ENCODE data around the gene POC1A. TPM values are rescaled to one million over a fixed set of nuclear protein-coding genes. Genes with fewer than 3 reads are reported as not detected.

The POC1A gene
- total and polyA plus RNA-seq, 7 donors = 0.66 to 15.8 (median 1.7) TPM

DNA sequence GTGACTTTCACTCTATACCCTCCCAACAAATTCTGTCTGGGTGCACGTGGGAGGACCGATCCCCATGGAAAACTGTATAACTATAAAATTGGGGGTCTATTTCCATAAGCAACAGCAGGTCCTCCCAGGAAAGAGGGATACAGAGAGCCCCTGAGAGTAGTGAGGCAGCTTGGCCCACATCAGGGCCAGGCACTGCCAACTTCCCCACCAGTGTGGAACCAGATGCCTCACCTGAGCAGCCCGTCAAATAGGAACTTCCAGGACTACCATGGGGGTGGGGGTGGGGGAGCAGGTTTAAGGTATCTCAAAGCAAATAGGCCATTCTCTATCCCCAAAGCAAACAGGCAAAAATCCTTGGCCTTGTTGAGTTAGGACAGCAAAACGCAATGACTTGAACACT is 64.5 kb downstream of the POC1A start:
- H3K36me3 ChIP-seq = no peaks in the 10 kb centered on the region
- TF ChIP-seq POLR2AphosphoS5 (IDR thresholded peaks at IDR 0.05) = no peak
- TF ChIP-seq POLR2A (IDR thresholded peaks at IDR 0.05) = no peak
- TF ChIP-seq, protein P1, sequence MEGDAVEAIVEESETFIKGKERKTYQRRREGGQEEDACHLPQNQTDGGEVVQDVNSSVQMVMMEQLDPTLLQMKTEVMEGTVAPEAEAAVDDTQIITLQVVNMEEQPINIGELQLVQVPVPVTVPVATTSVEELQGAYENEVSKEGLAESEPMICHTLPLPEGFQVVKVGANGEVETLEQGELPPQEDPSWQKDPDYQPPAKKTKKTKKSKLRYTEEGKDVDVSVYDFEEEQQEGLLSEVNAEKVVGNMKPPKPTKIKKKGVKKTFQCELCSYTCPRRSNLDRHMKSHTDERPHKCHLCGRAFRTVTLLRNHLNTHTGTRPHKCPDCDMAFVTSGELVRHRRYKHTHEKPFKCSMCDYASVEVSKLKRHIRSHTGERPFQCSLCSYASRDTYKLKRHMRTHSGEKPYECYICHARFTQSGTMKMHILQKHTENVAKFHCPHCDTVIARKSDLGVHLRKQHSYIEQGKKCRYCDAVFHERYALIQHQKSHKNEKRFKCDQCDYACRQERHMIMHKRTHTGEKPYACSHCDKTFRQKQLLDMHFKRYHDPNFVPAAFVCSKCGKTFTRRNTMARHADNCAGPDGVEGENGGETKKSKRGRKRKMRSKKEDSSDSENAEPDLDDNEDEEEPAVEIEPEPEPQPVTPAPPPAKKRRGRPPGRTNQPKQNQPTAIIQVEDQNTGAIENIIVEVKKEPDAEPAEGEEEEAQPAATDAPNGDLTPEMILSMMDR (IDR thresholded peaks at IDR 0.05) = no peak
- no peak for TF ChIP-seq EP300 (IDR thresholded peaks at IDR 0.05)
- H3K9me3 ChIP-seq = no peaks in the 10 kb centered on the region
- intact Hi-C loops (cut with DNase I) = no loop called here
- H3K27ac ChIP-seq = peak overlapping the region in 3 of 4 donors; percentile 3 to 68 (median 45)
- peaks cover 0 to 22% (median 16%) of the 10 kb centered on the region in 4 donors for H3K4me1 ChIP-seq
- no peaks in the 10 kb centered on the region for H3K27me3 ChIP-seq
- 93% methylated on average over 4 of the region's 4 CpGs for WGBS, 2 donors
- DNase-seq = no peak
- H3K4me3 ChIP-seq = no peak overlapping the region

DNA sequence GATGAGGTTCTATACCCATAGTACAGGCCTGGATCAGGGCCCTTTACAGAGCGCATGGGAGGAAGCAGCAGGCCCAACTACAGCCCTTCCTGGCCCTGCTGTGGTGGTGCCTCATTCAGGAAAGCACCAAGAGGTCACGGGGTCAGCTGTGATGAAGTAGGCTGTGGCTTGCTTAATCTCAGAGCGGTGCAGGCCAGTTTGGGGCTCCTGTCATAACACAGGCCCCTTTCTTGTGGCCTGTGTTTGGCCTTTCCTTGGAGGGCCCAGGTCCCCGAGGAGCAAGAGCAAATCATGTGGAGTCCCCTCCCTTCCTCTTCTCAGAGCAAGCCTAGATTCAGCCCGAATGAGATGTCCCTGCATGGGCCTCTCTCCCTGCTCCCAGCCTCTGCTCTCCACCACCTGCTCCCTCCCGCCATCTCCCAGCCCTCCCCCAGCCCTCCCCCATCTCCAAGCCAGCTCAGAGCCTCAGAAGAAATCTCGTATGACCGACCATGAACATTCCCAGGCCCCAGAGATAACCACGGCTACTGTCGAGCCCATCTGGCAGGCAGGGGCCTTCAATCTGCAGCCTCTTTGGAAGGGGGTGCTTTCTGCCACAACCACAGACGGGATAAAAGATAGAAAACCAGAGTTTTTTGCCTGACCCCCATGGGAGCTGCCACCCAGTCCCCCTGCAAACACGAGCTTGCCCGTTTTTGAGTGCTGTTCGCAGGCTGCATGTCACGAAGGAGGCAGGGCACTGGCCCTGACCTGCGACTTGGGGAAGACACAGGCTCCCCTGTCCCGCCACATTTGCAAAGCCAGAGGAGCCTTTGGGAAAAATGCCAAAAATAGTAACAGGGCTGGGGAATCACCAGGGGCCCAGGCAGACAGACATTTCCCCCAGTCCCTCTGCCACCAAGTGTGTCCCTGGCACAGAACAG is 65.5 kb downstream of the POC1A start:
- H3K4me3 ChIP-seq = no peak overlapping the region
- WGBS, 2 donors = 84 to 92% methylated on average over 17 of the region's 17 CpGs
- DNase-seq = no peak
- H3K4me1 ChIP-seq = peaks cover 0 to 22% (median 16%) of the 10 kb centered on the region in 4 donors
- no peaks in the 10 kb centered on the region for H3K36me3 ChIP-seq
- H3K27ac ChIP-seq = peak overlapping the region in 1 of 4 donors; percentile 45
- intact Hi-C loops (cut with DNase I) = no loop called here
- H3K27me3 ChIP-seq = no peaks in the 10 kb centered on the region
- TF ChIP-seq POLR2A (IDR thresholded peaks at IDR 0.05) (no peak), EP300 (IDR thresholded peaks at IDR 0.05) (no peak), POLR2AphosphoS5 (IDR thresholded peaks at IDR 0.05) (no peak)
- TF ChIP-seq, protein P1 (IDR thresholded peaks at IDR 0.05) = no peak
- H3K9me3 ChIP-seq = no peaks in the 10 kb centered on the region

DNA sequence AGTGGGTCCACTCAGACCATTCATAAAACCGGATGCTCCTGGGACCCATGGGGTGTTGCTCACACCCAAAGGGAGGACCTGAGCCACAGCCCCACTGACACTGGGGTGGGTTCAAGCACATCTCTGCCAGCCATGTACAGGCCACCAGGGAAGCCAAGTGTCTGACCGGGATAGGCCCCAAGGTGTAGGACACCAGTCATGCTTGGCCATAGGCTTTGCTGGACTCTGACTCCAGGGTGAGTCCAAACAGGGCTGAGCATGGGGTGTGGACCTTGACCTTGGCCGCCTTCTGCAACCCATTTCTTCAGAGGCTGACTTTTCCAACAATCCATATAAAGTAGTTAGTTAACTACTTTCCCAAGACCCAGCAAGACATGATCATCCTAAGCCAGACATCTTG is 66.5 kb downstream of the POC1A start:
- Histone ChIP-seq H3K4me3 (no peak overlapping the region), H3K9me3 (no peaks in the 10 kb centered on the region), H3K36me3 (no peaks in the 10 kb centered on the region), H3K27me3 (no peaks in the 10 kb centered on the region), H3K4me1 (peaks cover 0 to 22% (median 16%) of the 10 kb centered on the region in 4 donors), H3K27ac (no peak overlapping the region)
- intact Hi-C loops (cut with DNase I) = no loop called here
- DNase-seq = no peak
- WGBS, 2 donors = 95 to 98% methylated on average over 3 of the region's 3 CpGs
- TF ChIP-seq POLR2A (IDR thresholded peaks at IDR 0.05) = no peak

DNA sequence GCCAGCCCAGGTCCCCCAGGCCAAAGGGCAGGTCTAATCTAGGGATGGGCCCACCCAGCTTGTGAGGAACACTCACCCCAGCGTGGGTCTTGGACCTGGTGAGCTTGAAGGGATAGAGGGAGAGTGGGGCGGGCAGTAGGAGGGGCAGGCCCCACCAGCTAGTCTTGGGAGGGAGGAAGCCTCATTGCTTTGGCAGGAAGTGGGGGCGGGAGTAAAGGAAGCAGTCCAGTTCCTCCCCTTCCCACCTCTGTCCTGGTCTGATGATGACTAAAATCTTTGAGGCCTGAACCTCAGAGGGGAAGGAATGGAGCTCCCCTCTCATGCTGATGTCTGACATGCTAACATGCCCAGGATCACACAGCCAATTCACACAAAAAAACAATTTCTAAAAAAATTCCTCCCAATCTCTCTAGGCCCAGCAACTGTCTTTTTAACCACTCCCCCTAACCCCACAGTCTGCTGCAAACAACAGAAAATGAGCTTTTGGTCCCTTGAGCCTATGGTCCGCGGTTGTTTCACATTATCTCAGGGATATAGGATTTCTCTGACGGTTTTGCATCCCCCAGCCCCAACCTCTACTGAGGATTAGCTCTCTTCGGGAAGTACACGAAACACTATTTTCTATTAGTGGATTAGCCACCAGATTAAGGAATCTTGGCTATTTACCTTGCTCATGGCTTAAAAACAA is 67.1 kb downstream of the POC1A start:
- no peak for TF ChIP-seq POLR2AphosphoS5 (IDR thresholded peaks at IDR 0.05)
- no peak for TF ChIP-seq EP300 (IDR thresholded peaks at IDR 0.05)
- TF ChIP-seq, protein P1 (IDR thresholded peaks at IDR 0.05) = no peak
- TF ChIP-seq POLR2A (IDR thresholded peaks at IDR 0.05) = no peak
- Histone ChIP-seq H3K27me3 (no peaks in the 10 kb centered on the region), H3K4me3 (no peak overlapping the region), H3K27ac (no peak overlapping the region), H3K4me1 (peaks cover 0 to 22% (median 16%) of the 10 kb centered on the region in 4 donors), H3K9me3 (no peaks in the 10 kb centered on the region), H3K36me3 (no peaks in the 10 kb centered on the region)
- intact Hi-C loops (cut with DNase I) = no loop called here
- DNase-seq = no peak
- 81 to 92% methylated on average over 8 of the region's 8 CpGs for WGBS, 2 donors

DNA sequence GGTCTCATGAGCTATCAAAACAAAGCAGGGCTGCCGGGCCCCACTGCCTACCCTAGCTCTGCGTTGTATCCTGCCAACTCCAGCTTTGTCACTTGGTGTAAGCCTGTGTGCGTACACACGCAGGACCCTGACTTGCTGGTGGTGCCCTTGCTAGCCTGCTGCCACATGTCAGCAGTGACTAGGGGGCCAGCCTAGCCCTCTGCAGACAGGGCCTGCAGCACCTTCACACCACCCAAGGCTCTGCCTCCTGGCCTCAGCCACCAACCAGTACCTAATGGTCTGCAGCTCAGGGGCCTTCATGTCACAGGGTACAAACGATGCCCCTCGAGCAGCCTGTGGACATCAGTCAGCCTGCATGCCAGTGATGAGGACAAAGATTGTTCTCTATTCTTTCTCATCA is 67.8 kb downstream of the POC1A start:
- TF ChIP-seq, protein P1 (IDR thresholded peaks at IDR 0.05) = no peak
- TF ChIP-seq EP300 (IDR thresholded peaks at IDR 0.05) (no peak), POLR2AphosphoS5 (IDR thresholded peaks at IDR 0.05) (no peak), POLR2A (IDR thresholded peaks at IDR 0.05) (no peak)
- Histone ChIP-seq H3K9me3 (no peaks in the 10 kb centered on the region), H3K36me3 (no peaks in the 10 kb centered on the region), H3K27me3 (no peaks in the 10 kb centered on the region), H3K27ac (no peak overlapping the region), H3K4me1 (peaks cover 0 to 22% (median 16%) of the 10 kb centered on the region in 4 donors), H3K4me3 (no peak overlapping the region)
- intact Hi-C loops (cut with DNase I) = no loop called here
- no peak for DNase-seq
- 92 to 96% methylated on average over 6 of the region's 6 CpGs for WGBS, 2 donors
